ENCODE data around the gene HASPIN.

DNA sequence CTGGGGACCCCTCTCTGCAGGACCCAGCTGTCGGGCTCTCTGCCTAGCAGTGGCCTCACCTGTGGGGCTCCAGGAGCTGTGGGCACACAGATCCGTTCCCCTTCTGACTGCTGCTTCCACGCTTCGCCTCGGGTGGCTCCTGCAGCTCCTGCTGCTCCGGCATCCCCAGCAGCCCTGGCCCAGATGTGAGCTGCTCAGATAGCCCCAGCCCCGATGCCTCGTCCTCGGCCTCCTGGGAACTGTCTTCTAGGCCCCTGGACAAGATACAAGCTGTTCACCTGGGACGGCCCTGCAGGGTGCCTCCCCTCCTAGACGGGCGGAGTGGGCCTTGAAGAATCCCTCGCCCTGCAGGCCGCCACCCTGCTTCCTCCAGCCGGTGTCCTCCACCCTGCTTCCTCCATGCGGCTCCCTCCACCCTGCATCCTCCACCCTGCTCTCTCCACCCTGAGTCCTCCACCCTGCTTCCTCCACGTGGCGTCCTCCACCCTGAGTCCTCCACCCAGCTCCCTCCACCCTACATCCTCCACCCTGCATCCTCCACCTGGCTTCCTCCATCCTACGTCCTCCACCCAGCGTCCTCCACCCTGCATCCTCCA lies 44.1 kb upstream of the HASPIN start:
- TF ChIP-seq GATA2 (IDR thresholded peaks at IDR 0.05; ENCODE audit: low read depth, low read length) (no peak), GATA3 (IDR thresholded peaks at IDR 0.05; ENCODE audit: low read depth, low read length) (no peak)
